IMR-90 (cell line): ENCODE data around the gene PON2. TPM values are rescaled to one million over a fixed set of nuclear protein-coding genes. Genes with fewer than 3 reads are reported as not detected.

Source experiments
- ATAC-seq: fragments of 200-7000 bp; cut with Tn5 transposase; 2 replicates; pipeline ENCODE4 v1.9.1; 2020; ENCODE audit warnings: low read depth, mild to moderate bottlenecking, moderate library complexity
- BruUV-seq: library from RNA; stranded (reverse); fragments of 400-500 nt; replicated peaks from 2 replicates; lab custom pipeline; 2021; lab: Mats Ljungman, UMichigan
- CTCF ChIA-PET: fragments of 300-600 bp; formaldehyde crosslinking; extraction: SDS; loops from one replicate; lab custom pipeline; 2021; ENCODE audit warnings: antibody characterized with exemption; lab: Yijun Ruan, JAX
- POLR2A ChIA-PET: fragments of 300-600 bp; sonication (Branson Sonifier 250); formaldehyde crosslinking; loops from one replicate; lab custom pipeline; 2022; ENCODE audit warnings: antibody characterized with exemption; ENCODE audit not compliant: unreplicated experiment; lab: Charles Lee
- DNase-seq: peaks from one replicate; pipeline ENCODE4 v3.0.0; 2013
- H2AFZ ChIP-seq: replicated peaks from 2 replicates; pipeline ENCODE3; 2013; ENCODE audit warnings: low read length, mild to moderate bottlenecking; ENCODE audit not compliant: poor library complexity
- H2AK5ac ChIP-seq: 2 replicates; pipeline ENCODE4 v1.6.1; 2013; ENCODE audit warnings: low read depth, low read length, inconsistent platforms
- H2AK9ac ChIP-seq: replicated peaks from 2 replicates; pipeline ENCODE3; 2013; ENCODE audit warnings: mild to moderate bottlenecking, low read depth, low read length, moderate library complexity; ENCODE audit not compliant: poor library complexity
- H2BK120ac ChIP-seq: 2 replicates; pipeline ENCODE4 v1.6.1; 2013; ENCODE audit warnings: low read depth, low read length, inconsistent platforms
- H2BK15ac ChIP-seq: 3 replicates; pipeline ENCODE4 v1.6.1; 2013; ENCODE audit warnings: low read depth, low read length, inconsistent platforms
- H2BK20ac ChIP-seq: 2 replicates; pipeline ENCODE4 v1.6.1; 2013; ENCODE audit warnings: low read depth, mild to moderate bottlenecking, inconsistent platforms, low read length, moderate library complexity
- H2BK5ac ChIP-seq: 2 replicates; pipeline ENCODE4 v1.6.1; 2013; ENCODE audit warnings: mild to moderate bottlenecking, low read depth, low read length, inconsistent platforms; ENCODE audit not compliant: poor library complexity, severe bottlenecking
- H3K14ac ChIP-seq: replicated peaks from 2 replicates; pipeline ENCODE4 v1.6.1; 2013; ENCODE audit warnings: low read depth, low read length, inconsistent platforms
- H3K18ac ChIP-seq: 2 replicates; pipeline ENCODE4 v1.6.1; 2013; ENCODE audit warnings: low read depth, low read length, control low read depth
- H3K23ac ChIP-seq: 2 replicates; pipeline ENCODE4 v1.6.1; 2013; ENCODE audit warnings: low read depth, low read length, inconsistent platforms
- H3K27ac ChIP-seq: 2 replicates; pipeline ENCODE4 v1.5.1; 2013; ENCODE audit warnings: mild to moderate bottlenecking, control low read depth, low read length; ENCODE audit not compliant: insufficient read depth
- H3K27me3 ChIP-seq: 2 replicates; pipeline ENCODE4 v1.6.1; 2013; ENCODE audit warnings: low read length; ENCODE audit not compliant: control insufficient read depth, insufficient read depth
- H3K36me3 ChIP-seq: 2 replicates; pipeline ENCODE4 v1.6.1; 2013; ENCODE audit warnings: low read length, mixed read lengths; ENCODE audit not compliant: control insufficient read depth, insufficient read depth
- H3K4ac ChIP-seq: 2 replicates; pipeline ENCODE4 v1.6.1; 2013; ENCODE audit warnings: low read depth, low read length, inconsistent platforms
- H3K4me1 ChIP-seq: 2 replicates; pipeline ENCODE4 v1.6.1; 2013; ENCODE audit warnings: low read length, mixed read lengths; ENCODE audit not compliant: control insufficient read depth, insufficient read depth
- H3K4me2 ChIP-seq: 2 replicates; pipeline ENCODE4 v1.6.1; 2013; ENCODE audit warnings: low read depth, mild to moderate bottlenecking, control low read depth, low read length, moderate library complexity
- H3K4me3 ChIP-seq: 2 replicates; pipeline ENCODE4 v1.5.1; 2013; ENCODE audit warnings: low read depth, mild to moderate bottlenecking, control low read depth, low read length, moderate library complexity; ENCODE audit not compliant: insufficient read depth
- H3K56ac ChIP-seq: 2 replicates; pipeline ENCODE4 v1.6.1; 2013; ENCODE audit warnings: low read length, inconsistent platforms; ENCODE audit not compliant: insufficient read depth; ENCODE audit errors: extremely low read depth
- H3K79me1 ChIP-seq, 2 experiments: 2 replicates each; pipeline ENCODE4 v1.6.1; 2013; ENCODE audit warnings: low read length in 2 of 2, inconsistent platforms in 1 of 2, low read depth in 1 of 2
- H3K9ac ChIP-seq: 2 replicates; pipeline ENCODE4 v1.6.1; 2013; ENCODE audit warnings: low read depth, low read length, control low read depth
- H3K9me1 ChIP-seq: 2 replicates; pipeline ENCODE4 v1.6.1; 2013; ENCODE audit warnings: low read length, inconsistent platforms; ENCODE audit not compliant: insufficient read depth
- H3K9me3 ChIP-seq: 2 replicates; pipeline ENCODE4 v1.6.1; 2013; ENCODE audit warnings: low read length; ENCODE audit not compliant: control insufficient read depth, insufficient read depth
- H4K20me1 ChIP-seq: 2 replicates; pipeline ENCODE4 v1.6.1; 2013; ENCODE audit warnings: low read length, inconsistent platforms; ENCODE audit not compliant: insufficient read depth
- H4K5ac ChIP-seq: 2 replicates; pipeline ENCODE4 v1.6.1; 2013; ENCODE audit warnings: mild to moderate bottlenecking, low read depth, low read length, control low read depth
- H4K8ac ChIP-seq, 2 experiments: 2 replicates each; pipeline ENCODE4 v1.6.1; 2013; ENCODE audit warnings: low read depth in 2 of 2, low read length in 2 of 2, control low read depth in 1 of 2, inconsistent platforms in 1 of 2
- H4K91ac ChIP-seq: 2 replicates; pipeline ENCODE4 v1.6.1; 2013; ENCODE audit warnings: low read depth, low read length, inconsistent platforms; ENCODE audit not compliant: insufficient read depth
- BHLHE40 ChIP-seq: fragments of 150-350 bp; IDR thresholded peaks from 2 replicates; pipeline ENCODE4 v1.6.1; 2016; ENCODE audit warnings: mild to moderate bottlenecking, low read depth, low read length
- RAD21 ChIP-seq: IDR thresholded peaks from 2 replicates; pipeline ENCODE4 v1.6.1; 2012; ENCODE audit warnings: low read length, improper control_type of control experiment
- RFX5 ChIP-seq: IDR thresholded peaks from 2 replicates; pipeline ENCODE4 v1.8.0; 2012; ENCODE audit warnings: low read depth, mild to moderate bottlenecking, low read length, moderate library complexity
- SMC3 ChIP-seq: fragments of 150-350 bp; IDR thresholded peaks from 2 replicates; pipeline ENCODE4 v1.6.1; 2016; ENCODE audit warnings: low read depth, mild to moderate bottlenecking, antibody characterized with exemption, low read length, moderate library complexity
- WGBS, 2 experiments: methylation state at CpG; one replicate each; pipeline versions ENCODE4 v1.1.5 to v1.1.7; 2013; ENCODE audit warnings: missing lambda C conversion rate in 2 of 2; ENCODE audit not compliant: insufficient read length in 1 of 2; ENCODE audit errors: extremely low coverage in 2 of 2; 5-methylcytosine and 5-hydroxymethylcytosine counted together
- dilution Hi-C: fragments of 300-500 bp; cut with HindIII; formaldehyde crosslinking; loops from one replicate; pipeline ENCODE4 v1.14.3; 2018; ENCODE audit warnings: low sequenced_read_pairs; ENCODE audit not compliant: unreplicated experiment
- in situ Hi-C: fragments of 300-500 bp; cut with MboI; formaldehyde crosslinking; loops from 3 replicates; pipeline ENCODE4 v1.14.3; 2019; ENCODE audit warnings: low sequenced_read_pairs, inconsistent platforms, mixed read lengths
- intact Hi-C: fragments of 100-400 bp; cut with micrococcal nuclease; formaldehyde crosslinking; loops from 2 replicates; pipeline ENCODE4 v1.10.0; 2022
- polyA plus RNA-seq, 3 experiments: library from polyadenylated mRNA; depleted of rRNA; stranded (reverse); fragments of >200 nt; gene quantifications; 2 replicates each; pipeline ENCODE4 v1.2.3, GENCODE V29; 2012; ENCODE audit warnings: low replicate concordance in 1 of 3
- total RNA-seq: library from RNA; depleted of rRNA; stranded (reverse); fragments of >200 nt; gene quantifications from 2 replicates; pipeline ENCODE4 v1.2.3, GENCODE V29; 2012
- TF ChIP-seq, protein P1 (sequence below): conservative IDR thresholded peaks from 2 replicates; pipeline ENCODE4 v1.5.1; 2012; ENCODE audit warnings: mild to moderate bottlenecking, low read depth, low read length, improper control_type of control experiment

Gene PON2
- total and polyA plus RNA-seq, 2 of the 4 experiments (the other 2 are of a cell fraction): 36.2 to 65.7 TPM

DNA sequence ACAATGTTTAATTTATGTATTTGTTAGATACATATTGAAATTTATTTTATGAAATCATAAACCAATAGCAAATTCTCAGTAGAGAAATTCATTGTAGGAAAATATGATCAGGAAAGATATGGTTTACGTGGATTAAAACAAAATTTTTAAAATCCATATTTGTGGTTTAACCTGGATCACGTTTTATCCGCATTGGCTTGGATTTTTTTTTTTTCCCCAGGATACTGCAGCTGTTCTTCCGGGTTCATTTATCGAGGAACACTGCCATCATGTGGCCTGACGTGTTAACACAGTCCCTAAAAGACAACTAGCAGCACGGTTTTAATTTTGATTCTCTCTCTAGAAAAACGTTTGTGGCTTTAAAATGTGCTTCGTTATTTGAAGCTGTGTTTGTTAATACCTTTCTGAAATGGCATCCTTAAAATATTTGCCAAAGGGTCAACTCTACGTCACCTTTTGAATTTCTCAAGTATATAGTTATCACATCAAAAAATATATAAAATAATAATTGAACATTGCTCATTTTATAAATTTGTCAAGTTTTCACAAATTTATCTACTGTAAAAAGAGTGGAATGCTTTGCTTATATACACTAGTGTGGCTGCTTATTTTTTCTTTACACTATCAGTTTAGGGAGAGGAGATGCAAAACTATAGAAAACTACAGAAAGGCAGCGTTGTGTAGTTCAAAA is 42.2 kb upstream of the PON2 start:
- WGBS, 2 experiments: no CpG with 5 or more reads among the region's 11 CpGs
- TF ChIP-seq RAD21 (peak; percentile 82), BHLHE40 (peak; percentile 77; the same call in 1 of the 2 replicates), RFX5 (no peak), SMC3 (peak; percentile 73)
- TF ChIP-seq, protein P1, sequence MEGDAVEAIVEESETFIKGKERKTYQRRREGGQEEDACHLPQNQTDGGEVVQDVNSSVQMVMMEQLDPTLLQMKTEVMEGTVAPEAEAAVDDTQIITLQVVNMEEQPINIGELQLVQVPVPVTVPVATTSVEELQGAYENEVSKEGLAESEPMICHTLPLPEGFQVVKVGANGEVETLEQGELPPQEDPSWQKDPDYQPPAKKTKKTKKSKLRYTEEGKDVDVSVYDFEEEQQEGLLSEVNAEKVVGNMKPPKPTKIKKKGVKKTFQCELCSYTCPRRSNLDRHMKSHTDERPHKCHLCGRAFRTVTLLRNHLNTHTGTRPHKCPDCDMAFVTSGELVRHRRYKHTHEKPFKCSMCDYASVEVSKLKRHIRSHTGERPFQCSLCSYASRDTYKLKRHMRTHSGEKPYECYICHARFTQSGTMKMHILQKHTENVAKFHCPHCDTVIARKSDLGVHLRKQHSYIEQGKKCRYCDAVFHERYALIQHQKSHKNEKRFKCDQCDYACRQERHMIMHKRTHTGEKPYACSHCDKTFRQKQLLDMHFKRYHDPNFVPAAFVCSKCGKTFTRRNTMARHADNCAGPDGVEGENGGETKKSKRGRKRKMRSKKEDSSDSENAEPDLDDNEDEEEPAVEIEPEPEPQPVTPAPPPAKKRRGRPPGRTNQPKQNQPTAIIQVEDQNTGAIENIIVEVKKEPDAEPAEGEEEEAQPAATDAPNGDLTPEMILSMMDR: peak; percentile 80
- ATAC-seq: peak; percentile 87
- dilution Hi-C loops (no loop called here), in situ Hi-C loops (loop anchor here (10.0 to 25.0 kb wide), 3 partner anchors 282 to 1190 kb away; no protein-coding TSS in a partner anchor), intact Hi-C loops (loop anchor here (1.0 to 5.0 kb wide), 5 partner anchors 120 to 1028 kb away; no protein-coding TSS in a partner anchor)
- Histone ChIP-seq H3K4me1 (no peaks in the 10 kb centered on the region), H2BK15ac (no peak overlapping the region), H3K9ac (no peak overlapping the region), H2BK120ac (no peak overlapping the region), H4K20me1 (no peaks in the 10 kb centered on the region), H3K9me1 (no peaks in the 10 kb centered on the region), H3K4ac (no peak overlapping the region), H3K4me3 (no peak overlapping the region), H4K8ac (no peak overlapping the region), H2BK5ac (no peak overlapping the region), H3K79me1 (no peaks in the 10 kb centered on the region), H3K36me3 (no peaks in the 10 kb centered on the region), H3K18ac (no peak overlapping the region), H2AFZ (no peak overlapping the region), H3K9me3 (no peaks in the 10 kb centered on the region), H3K27ac (no peak overlapping the region), H3K27me3 (peaks cover 16% of the 10 kb centered on the region), H4K91ac (no peak overlapping the region), H3K23ac (no peak overlapping the region), H4K5ac (no peak overlapping the region), H3K4me2 (no peak overlapping the region), H3K56ac (no peak overlapping the region), H2AK9ac (no peak overlapping the region), H2BK20ac (no peak overlapping the region), H3K14ac (no peak overlapping the region), H2AK5ac (no peak overlapping the region)
- BruUV-seq: no TSS peak
- POLR2A ChIA-PET: interaction anchor here (0.6 kb wide), 1 partner anchor 702 kb away, joined by 3 read pairs; no protein-coding TSS in a partner anchor
- CTCF ChIA-PET: interaction anchor here (0.5 to 2.3 kb wide), 19 partner anchors 8 to 1188 kb away, joined by 3 to 12 read pairs (median 3); partner anchors contain the start of gene ASB4
- peak; percentile 69 for DNase-seq
